ENCODE measurements around the gene BASP1. TPM values are rescaled to one million over a fixed set of nuclear protein-coding genes. Genes with fewer than 3 reads are reported as not detected.

Gene BASP1
- polyA plus RNA-seq, 1 donor from 2014 or later: 974 TPM

DNA sequence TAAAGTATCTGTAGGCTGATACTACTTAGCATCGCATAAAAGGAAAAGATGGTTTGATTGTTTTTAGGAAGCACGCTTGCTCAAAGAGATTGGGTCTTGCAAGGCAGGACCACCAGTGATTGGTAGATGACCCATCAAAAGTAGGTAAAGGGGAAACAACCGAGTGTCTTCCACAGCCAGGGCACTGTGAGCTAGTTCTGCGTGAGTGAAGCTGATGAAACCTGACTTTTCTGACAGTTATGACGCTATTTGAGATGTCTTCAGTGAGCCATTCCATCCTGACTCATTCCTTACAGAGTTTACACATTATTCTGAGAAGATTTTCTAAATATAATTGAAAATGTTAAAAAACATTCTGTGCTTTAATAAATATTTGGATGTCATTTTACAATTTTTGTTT, 49.7 kb downstream of the BASP1 start:
- no peak overlapping the region for H2AFZ ChIP-seq (ENCODE audit: low read depth, low read length)
- no peaks in the 10 kb centered on the region for H3K9me3 ChIP-seq (ENCODE audit: low read length)
- H4K20me1 ChIP-seq (ENCODE audit: insufficient read depth): peaks cover 65% of the 10 kb centered on the region
- H3K27ac ChIP-seq (ENCODE audit: low read length): no peak overlapping the region
- H3K9ac ChIP-seq (ENCODE audit: low read length): no peak overlapping the region
- no peak overlapping the region for H3K4me2 ChIP-seq (ENCODE audit: low read length)
- H3K36me3 ChIP-seq (ENCODE audit: insufficient read depth, low read length): peaks cover 7% of the 10 kb centered on the region
- H3K9me2 ChIP-seq (ENCODE audit: insufficient read depth, low read length): no peaks in the 10 kb centered on the region
- no peak for TF ChIP-seq RAD21 (conservative IDR thresholded peaks at IDR 0.05)
- no peak overlapping the region for H3K4me3 ChIP-seq (ENCODE audit: low read length)
- peaks cover 6% of the 10 kb centered on the region for H3F3A ChIP-seq (ENCODE audit: insufficient read depth, low read length, poor library complexity, severe bottlenecking)
- H3K79me2 ChIP-seq (replicated peaks; ENCODE audit: insufficient read depth, low read length): peaks cover 98% of the 10 kb centered on the region
- no peaks in the 10 kb centered on the region for H3K27me3 ChIP-seq (ENCODE audit: insufficient read depth, low read depth, low read length)

GRCh38 chr5:17269201-17269600, 51.8 kb downstream of the BASP1 start:
- no peak for TF ChIP-seq TAF1 (IDR thresholded peaks at IDR 0.05; ENCODE audit: low read depth)
- TF ChIP-seq RAD21 (conservative IDR thresholded peaks at IDR 0.05): no peak
- no peak for TF ChIP-seq EP300 (conservative IDR thresholded peaks at IDR 0.05; ENCODE audit: poor library complexity, severe bottlenecking)
- TF ChIP-seq, protein P1, sequence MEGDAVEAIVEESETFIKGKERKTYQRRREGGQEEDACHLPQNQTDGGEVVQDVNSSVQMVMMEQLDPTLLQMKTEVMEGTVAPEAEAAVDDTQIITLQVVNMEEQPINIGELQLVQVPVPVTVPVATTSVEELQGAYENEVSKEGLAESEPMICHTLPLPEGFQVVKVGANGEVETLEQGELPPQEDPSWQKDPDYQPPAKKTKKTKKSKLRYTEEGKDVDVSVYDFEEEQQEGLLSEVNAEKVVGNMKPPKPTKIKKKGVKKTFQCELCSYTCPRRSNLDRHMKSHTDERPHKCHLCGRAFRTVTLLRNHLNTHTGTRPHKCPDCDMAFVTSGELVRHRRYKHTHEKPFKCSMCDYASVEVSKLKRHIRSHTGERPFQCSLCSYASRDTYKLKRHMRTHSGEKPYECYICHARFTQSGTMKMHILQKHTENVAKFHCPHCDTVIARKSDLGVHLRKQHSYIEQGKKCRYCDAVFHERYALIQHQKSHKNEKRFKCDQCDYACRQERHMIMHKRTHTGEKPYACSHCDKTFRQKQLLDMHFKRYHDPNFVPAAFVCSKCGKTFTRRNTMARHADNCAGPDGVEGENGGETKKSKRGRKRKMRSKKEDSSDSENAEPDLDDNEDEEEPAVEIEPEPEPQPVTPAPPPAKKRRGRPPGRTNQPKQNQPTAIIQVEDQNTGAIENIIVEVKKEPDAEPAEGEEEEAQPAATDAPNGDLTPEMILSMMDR (IDR thresholded peaks at IDR 0.05; ENCODE audit: poor library complexity, severe bottlenecking): no peak
- no peak overlapping the region for H3K4me2 ChIP-seq (ENCODE audit: low read length)
- H3K9me2 ChIP-seq (ENCODE audit: insufficient read depth, low read length): no peaks in the 10 kb centered on the region
- peaks cover 66% of the 10 kb centered on the region for H4K20me1 ChIP-seq (ENCODE audit: insufficient read depth)
- peaks cover 6% of the 10 kb centered on the region for H3F3A ChIP-seq (ENCODE audit: insufficient read depth, low read length, poor library complexity, severe bottlenecking)
- H3K9me3 ChIP-seq (ENCODE audit: low read length): no peaks in the 10 kb centered on the region
- H3K36me3 ChIP-seq (ENCODE audit: insufficient read depth, low read length): peaks cover 7% of the 10 kb centered on the region
- H3K9ac ChIP-seq (ENCODE audit: low read length): no peak overlapping the region
- H3K27me3 ChIP-seq (ENCODE audit: insufficient read depth, low read depth, low read length): no peaks in the 10 kb centered on the region
- no peak overlapping the region for H3K27ac ChIP-seq (ENCODE audit: low read length)
- peaks cover 100% of the 10 kb centered on the region for H3K79me2 ChIP-seq (replicated peaks; ENCODE audit: insufficient read depth, low read length)
- no peak overlapping the region for H2AFZ ChIP-seq (ENCODE audit: low read depth, low read length)
- no peak overlapping the region for H3K4me3 ChIP-seq (ENCODE audit: low read length)

- H3K9me3 ChIP-seq (ENCODE audit: low read length): no peaks in the 10 kb centered on the region
- H3K9ac ChIP-seq (ENCODE audit: low read length): no peak overlapping the region
- no peak overlapping the region for H3K4me2 ChIP-seq (ENCODE audit: low read length)
- H3K9me2 ChIP-seq (ENCODE audit: insufficient read depth, low read length): no peaks in the 10 kb centered on the region
- no peaks in the 10 kb centered on the region for H3F3A ChIP-seq (ENCODE audit: insufficient read depth, low read length, poor library complexity, severe bottlenecking)
- H3K27me3 ChIP-seq (ENCODE audit: insufficient read depth, low read depth, low read length): no peaks in the 10 kb centered on the region
- H3K4me3 ChIP-seq (ENCODE audit: low read length): no peak overlapping the region
- no peak overlapping the region for H3K27ac ChIP-seq (ENCODE audit: low read length)
- no peak overlapping the region for H2AFZ ChIP-seq (ENCODE audit: low read depth, low read length)
- H4K20me1 ChIP-seq (ENCODE audit: insufficient read depth): peaks cover 59% of the 10 kb centered on the region
- H3K36me3 ChIP-seq (ENCODE audit: insufficient read depth, low read length): peaks cover 9% of the 10 kb centered on the region
- TF ChIP-seq, protein P1 (IDR thresholded peaks at IDR 0.05; ENCODE audit: poor library complexity, severe bottlenecking): no peak
- TF ChIP-seq EP300 (conservative IDR thresholded peaks at IDR 0.05; ENCODE audit: poor library complexity, severe bottlenecking) (no peak), MXI1 (conservative IDR thresholded peaks at IDR 0.05; ENCODE audit: poor library complexity, severe bottlenecking) (no peak), EZH2 (IDR thresholded peaks at IDR 0.05; ENCODE audit: borderline replicate concordance, insufficient read depth, low read length, poor library complexity, severe bottlenecking) (no peak), REST (IDR thresholded peaks at IDR 0.05; ENCODE audit: borderline replicate concordance) (no peak), RAD21 (conservative IDR thresholded peaks at IDR 0.05) (no peak), POLR2AphosphoS5 (IDR thresholded peaks at IDR 0.05) (no peak), TAF1 (IDR thresholded peaks at IDR 0.05; ENCODE audit: low read depth) (no peak), SMC3 (conservative IDR thresholded peaks at IDR 0.05; ENCODE audit: poor library complexity) (no peak)
- peaks cover 95% of the 10 kb centered on the region for H3K79me2 ChIP-seq (replicated peaks; ENCODE audit: insufficient read depth, low read length)
Measured at GRCh38 chr5:17272111-17272510, 54.7 kb downstream of the BASP1 start.

All from neural cell (in vitro differentiated cells).